Measurements from ENCODE around the gene KLF3.

GRCh38 chr4:38747629-38748028 lies 83.6 kb downstream of the KLF3 start:
- TF ChIP-seq TCF7L2 (IDR thresholded peaks at IDR 0.05; ENCODE audit: low read depth, low read length) (no peak), CTCF (IDR thresholded peaks at IDR 0.05) (no peak)
